Stomach (tissue), 9 donors: ENCODE measurements around the gene CTBP1. TPM values are rescaled to one million over a fixed set of nuclear protein-coding genes. Genes with fewer than 3 reads are reported as not detected.

Experiments used
- DNase-seq, 2 donors: peaks; one replicate each; pipeline versions ENCODE4 v3.0.0 to v3.0.0-alpha.2; 2013 to 2019
- H3K27ac ChIP-seq, 5 donors: fragments of 200-600 bp in 4 of 5; sonication (generic) in 4 of 5; one replicate each; pipeline ENCODE4 v1.5.1; 2013 to 2019; ENCODE audit warnings: mild to moderate bottlenecking in 1 of 5, moderate library complexity in 1 of 5
- H3K27me3 ChIP-seq, 3 donors: fragments of 200-600 bp; sonication (generic); one replicate each; pipeline ENCODE4 v1.5.1; 2017 to 2019; ENCODE audit warnings: mixed run types in 1 of 3
- H3K36me3 ChIP-seq, 4 donors: fragments of 200-600 bp; sonication (generic); 1 replicate in 3 of 4; 2 replicates in 1 of 4; pipeline ENCODE4 v1.5.1; 2016 to 2019
- H3K4me1 ChIP-seq, 4 donors: fragments of 200-600 bp; sonication (generic); one replicate each; pipeline ENCODE4 v1.5.1; 2016 to 2019
- H3K4me3 ChIP-seq, 4 donors: fragments of 200-600 bp; sonication (generic) in 3 of 4; one replicate each; pipeline ENCODE4 v1.5.1; 2016 to 2019; ENCODE audit warnings: mild to moderate bottlenecking in 1 of 4
- H3K9me3 ChIP-seq, 4 donors: fragments of 200-600 bp; sonication (generic); one replicate each; pipeline ENCODE4 v1.5.1; 2016 to 2019
- CTCF ChIP-seq, 7 experiments: fragments of 450-650 bp in 4 of 7; fragments of 200-600 bp in 3 of 7; sonication (generic) in 3 of 7; IDR thresholded peaks; one replicate each; pipeline ENCODE4 v1.5.1; 2016 to 2019; ENCODE audit warnings: antibody characterized with exemption in 7 of 7, control low read depth in 2 of 7, mild to moderate bottlenecking in 1 of 7
- EP300 ChIP-seq: sonication (generic); formaldehyde crosslinking; IDR thresholded peaks from one replicate; pipeline ENCODE4 v1.6.1; 2017; ENCODE audit warnings: antibody characterized with exemption
- POLR2A ChIP-seq, 4 donors: fragments of 450-650 bp; IDR thresholded peaks; one replicate each; pipeline ENCODE4 v1.6.1; 2016; ENCODE audit warnings: antibody characterized with exemption in 4 of 4, control low read depth in 2 of 4, mild to moderate bottlenecking in 1 of 4, moderate library complexity in 1 of 4
- POLR2AphosphoS5 ChIP-seq, 3 donors: sonication (generic); formaldehyde crosslinking; IDR thresholded peaks; one replicate each; pipeline ENCODE4 v1.6.1; 2016; ENCODE audit warnings: antibody characterized with exemption in 3 of 3
- WGBS, 5 donors: extraction: QIAGEN DNeasy Blood & Tissue Kit in 3 of 5; methylation state at CpG; one replicate each; pipeline versions ENCODE4 v1.1.5 to v1.1.7; 2013 to 2018; 5-methylcytosine and 5-hydroxymethylcytosine counted together
- intact Hi-C: fragments of 100-400 bp; cut with DNase I; formaldehyde crosslinking; loops from one replicate; pipeline ENCODE4 v1.15.1; 2023; ENCODE audit warnings: low total_unique reads
- polyA plus RNA-seq, 3 donors: library from polyadenylated mRNA; stranded (reverse); fragments of 200-250 nt; gene quantifications; one replicate each; pipeline ENCODE4 v1.2.3, GENCODE V29; 2013
- total RNA-seq, 5 donors: library from RNA; depleted of rRNA; stranded (reverse); fragments of >200 nt; gene quantifications; one replicate each; pipeline versions ENCODE4 v1.1.0 to v1.2.3, GENCODE V29; 2014 to 2016
- donor health status: healthy with polysubstance abuse.
- donor health status: Bipolar disorder and iron deficiency.
- donor health status: healthy.

The CTBP1 gene
- total and polyA plus RNA-seq, 8 donors = 72.7 to 415 (median 95.1) TPM

- intact Hi-C loops = no loop called here
- no peak for DNase-seq
- peaks cover 41 to 84% (median 80%) of the 10 kb centered on the region in 4 donors for H3K36me3 ChIP-seq
- H3K4me1 ChIP-seq = peaks cover 43 to 93% (median 69%) of the 10 kb centered on the region in 4 donors
- no peaks in the 10 kb centered on the region for H3K27me3 ChIP-seq
- WGBS, 5 donors = 92 to 97% (median 94%) methylated on average over 12 to 20 of the region's 20 CpGs
- H3K27ac ChIP-seq = peak overlapping the region in 2 of 5 donors; percentile 59 to 62
- no peaks in the 10 kb centered on the region for H3K9me3 ChIP-seq
- TF ChIP-seq EP300 (no peak), POLR2AphosphoS5 (IDR thresholded peaks at IDR 0.05) (no peak), POLR2A (IDR thresholded peaks at IDR 0.05) (no peak), CTCF (IDR thresholded peaks at IDR 0.05) (no peak)
- no peak overlapping the region for H3K4me3 ChIP-seq
Observed at GRCh38 chr4:1213336-1213995, 35.5 kb downstream of the CTBP1 start.

- TF ChIP-seq POLR2A (IDR thresholded peaks at IDR 0.05) (no peak), CTCF (IDR thresholded peaks at IDR 0.05) (no peak), EP300 (no peak), POLR2AphosphoS5 (IDR thresholded peaks at IDR 0.05) (no peak)
- WGBS, 5 donors = 83 to 88% (median 87%) methylated on average over 6 to 20 of the region's 20 CpGs
- no peak for DNase-seq
- peak overlapping the region in 3 of 5 donors; percentile 35 to 81 (median 59) for H3K27ac ChIP-seq
- peaks cover 50 to 97% (median 73%) of the 10 kb centered on the region in 4 donors for H3K4me1 ChIP-seq
- no peak overlapping the region for H3K4me3 ChIP-seq
- intact Hi-C loops = no loop called here
- no peaks in the 10 kb centered on the region for H3K27me3 ChIP-seq
- H3K9me3 ChIP-seq = no peaks in the 10 kb centered on the region
- peaks cover 41 to 77% (median 73%) of the 10 kb centered on the region in 4 donors for H3K36me3 ChIP-seq
Observed at GRCh38 chr4:1212546-1213335, 36.2 kb downstream of the CTBP1 start.

GRCh38 chr4:1211891-1212545 is 36.9 kb downstream of the CTBP1 start:
- Histone ChIP-seq H3K4me3 (no peak overlapping the region), H3K27ac (peak overlapping the region in 4 of 5 donors; percentile 9 to 81 (median 47)), H3K27me3 (no peaks in the 10 kb centered on the region), H3K4me1 (peaks cover 48 to 97% (median 72%) of the 10 kb centered on the region in 4 donors), H3K36me3 (peaks cover 41 to 70% (median 65%) of the 10 kb centered on the region in 4 donors), H3K9me3 (no peaks in the 10 kb centered on the region)
- no peak for TF ChIP-seq CTCF (IDR thresholded peaks at IDR 0.05)
- TF ChIP-seq POLR2AphosphoS5 (IDR thresholded peaks at IDR 0.05) = no peak
- TF ChIP-seq EP300 = no peak
- TF ChIP-seq POLR2A (IDR thresholded peaks at IDR 0.05) = no peak
- intact Hi-C loops = no loop called here
- no peak for DNase-seq
- WGBS, 5 donors = 32 to 68% (median 61%) methylated on average over 18 to 34 of the region's 34 CpGs

DNA sequence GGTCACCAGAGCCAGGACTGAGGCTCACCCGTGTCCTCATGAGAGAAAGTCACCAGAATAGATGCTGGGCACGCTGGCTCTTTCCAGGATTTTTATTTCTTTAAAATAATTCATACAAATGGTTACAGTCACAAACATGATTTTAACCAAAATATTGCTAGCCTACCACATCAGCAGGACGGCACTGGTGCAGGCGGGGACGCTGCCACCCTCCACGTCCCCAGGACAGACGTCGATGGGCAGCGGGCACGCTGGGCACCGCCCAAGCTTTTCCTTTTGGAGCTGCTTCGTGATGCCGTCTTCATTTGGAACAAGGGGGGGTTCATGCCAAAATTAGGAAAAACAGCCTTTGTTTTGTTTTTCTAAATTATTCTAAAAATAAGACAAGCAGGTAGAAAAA is 37.6 kb downstream of the CTBP1 start:
- peaks cover 43 to 97% (median 67%) of the 10 kb centered on the region in 4 donors for H3K4me1 ChIP-seq
- no peak overlapping the region for H3K4me3 ChIP-seq
- TF ChIP-seq EP300 (no peak), CTCF (IDR thresholded peaks at IDR 0.05) (no peak), POLR2A (IDR thresholded peaks at IDR 0.05) (no peak), POLR2AphosphoS5 (IDR thresholded peaks at IDR 0.05) (no peak)
- no peaks in the 10 kb centered on the region for H3K27me3 ChIP-seq
- 78 to 91% (median 88%) methylated on average over 13 of the region's 13 CpGs for WGBS, 5 donors
- no peaks in the 10 kb centered on the region for H3K9me3 ChIP-seq
- intact Hi-C loops = no loop called here
- no peak for DNase-seq
- H3K36me3 ChIP-seq = peaks cover 41 to 63% (median 59%) of the 10 kb centered on the region in 4 donors
- H3K27ac ChIP-seq = peak overlapping the region in 3 of 5 donors; percentile 59 to 81 (median 70)
